ENCODE data around the gene SNAI3.

The SNAI3 gene

GRCh38 chr16:88706229-88706964 is 20.1 kb upstream of the SNAI3 start, which contains the start of the genes CTU2 and RNF166:
Gene CTU2, plus strand, starts transcription at chr16:88706503. Its CDS starts 28 bp downstream, at chr16:88706531.
Gene RNF166, minus strand, starts transcription at chr16:88706408. Its CDS starts 83 bp downstream, at chr16:88706325.
- peak; percentile 83 to 98 (median 87) for DNase-seq
- intact Hi-C loops (cut with DNase I) = loop anchor here (2.0 kb wide), 1 partner anchor 510 kb away; the partner anchor contains the start of gene ZNF778

DNA sequence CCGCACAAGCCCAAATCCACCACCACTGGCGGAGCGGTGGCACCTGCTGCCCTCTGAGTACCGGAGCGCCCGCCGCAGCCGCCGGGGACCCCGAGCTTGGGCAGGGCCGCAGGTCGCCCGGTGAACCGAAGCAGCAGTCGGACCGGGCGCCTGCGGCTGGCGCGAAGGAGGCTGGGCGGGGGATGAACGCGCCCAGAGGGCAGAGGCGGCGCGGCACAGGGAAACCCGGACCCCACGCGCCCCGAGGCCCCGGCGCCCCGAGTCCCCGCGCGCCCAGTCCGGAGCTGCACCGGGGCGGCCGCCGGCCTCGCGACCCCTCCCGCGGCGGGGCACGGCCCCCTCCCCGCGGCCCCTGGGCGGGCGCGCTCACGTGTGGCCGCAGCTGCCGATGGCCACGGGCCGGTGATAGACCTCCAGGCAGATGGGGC is 19.5 kb upstream of the SNAI3 start:
- DNase-seq = no peak
- intact Hi-C loops (cut with DNase I) = loop anchor here (2.0 kb wide), 1 partner anchor 511 kb away; the partner anchor contains the start of gene ZNF778

DNA sequence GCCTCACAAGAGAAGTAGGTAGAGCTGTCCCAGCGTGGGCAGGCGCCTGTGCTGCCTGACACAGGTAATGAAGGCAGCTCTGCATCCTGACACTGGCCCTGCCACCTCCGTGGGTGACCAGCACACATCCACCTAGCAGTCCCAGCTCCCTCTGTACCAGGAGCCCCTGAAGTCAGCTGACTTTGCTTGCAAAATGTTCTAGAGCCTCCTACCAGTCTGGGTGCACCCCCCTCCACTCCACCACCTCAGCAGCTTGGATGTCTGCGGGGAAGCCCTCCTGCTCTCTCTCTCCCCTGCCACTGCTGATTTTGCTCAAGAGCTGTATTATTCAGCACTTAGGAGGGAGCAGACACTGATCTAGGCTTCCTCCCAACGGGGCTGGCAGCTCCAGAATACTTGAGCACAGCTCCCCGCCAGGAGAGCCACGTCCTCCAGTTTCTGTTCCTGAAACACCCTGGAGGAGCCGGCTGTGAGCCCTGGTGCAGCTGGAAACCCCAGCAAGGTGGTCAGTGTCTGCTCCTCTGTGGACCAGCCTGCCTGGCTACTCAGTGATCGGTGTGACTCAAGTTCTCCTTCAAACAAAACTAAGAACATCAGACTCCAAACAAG is 18.9 kb upstream of the SNAI3 start:
- DNase-seq = no peak
- intact Hi-C loops (cut with DNase I) = no loop called here

DNA sequence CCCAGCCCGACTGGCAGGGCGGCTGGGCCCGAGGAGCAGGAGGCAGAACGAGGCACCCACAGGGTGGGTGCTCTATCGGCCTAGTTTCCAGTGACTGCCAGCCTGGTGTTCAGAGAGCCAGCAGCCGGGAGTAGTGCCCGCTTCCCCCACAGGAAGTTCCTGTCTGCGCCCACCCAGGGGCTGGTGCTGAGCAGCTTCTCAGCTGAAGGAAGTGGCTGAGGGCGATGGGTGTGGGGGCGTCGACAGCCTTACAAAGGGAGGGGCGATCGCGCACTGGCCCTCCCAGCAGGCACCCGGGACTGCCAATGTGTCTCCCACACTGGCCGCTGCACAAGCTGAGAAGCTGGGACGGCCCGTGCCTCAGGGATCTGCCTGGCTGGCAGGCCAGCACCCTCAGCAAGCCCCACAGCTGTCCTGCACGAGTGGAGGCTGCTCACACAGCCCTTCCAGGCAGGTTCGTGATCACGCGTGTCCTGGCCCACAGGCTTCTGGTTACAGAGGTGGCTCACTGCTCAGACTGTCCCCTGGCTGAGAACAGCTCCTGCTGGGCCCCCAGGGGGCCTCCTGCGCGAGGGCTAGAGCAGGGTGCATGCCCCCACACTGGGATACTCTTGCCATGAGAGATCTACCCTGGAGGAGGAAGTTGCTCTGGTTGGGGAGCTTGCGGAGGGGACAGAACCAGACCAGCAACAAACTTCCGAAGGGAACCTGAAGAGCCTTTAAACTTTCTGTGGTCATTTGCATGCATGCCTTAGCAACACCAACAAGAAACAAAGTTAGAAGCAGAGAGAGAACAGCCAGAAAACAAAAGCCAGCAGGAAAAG is 17.4 kb upstream of the SNAI3 start:
- DNase-seq = peak in 5 of 10 donors; percentile 39 to 92 (median 57)
- intact Hi-C loops (cut with DNase I) = no loop called here

- intact Hi-C loops (cut with DNase I) = no loop called here
- DNase-seq = no peak
Observed at GRCh38 chr16:88702371-88703210, 16.3 kb upstream of the SNAI3 start.

- no peak for DNase-seq
- intact Hi-C loops (cut with DNase I) = no loop called here
Observed at GRCh38 chr16:88701581-88702370, 15.5 kb upstream of the SNAI3 start.

GRCh38 chr16:88700636-88701482 is 14.6 kb upstream of the SNAI3 start:
- DNase-seq = peak in 8 of 10 donors; percentile 27 to 93 (median 55)
- intact Hi-C loops (cut with DNase I) = no loop called here

- DNase-seq = no peak
- intact Hi-C loops (cut with DNase I) = no loop called here
Observed at GRCh38 chr16:88700322-88700635, 14.0 kb upstream of the SNAI3 start.

- no peak for DNase-seq
- intact Hi-C loops (cut with DNase I) = no loop called here
Observed at GRCh38 chr16:88699180-88699579, 12.9 kb upstream of the SNAI3 start.

- intact Hi-C loops (cut with DNase I) = no loop called here
- no peak for DNase-seq
Observed at GRCh38 chr16:88698646-88699045, 12.3 kb upstream of the SNAI3 start.

GRCh38 chr16:88697831-88698615 is 11.7 kb upstream of the SNAI3 start:
- intact Hi-C loops (cut with DNase I) = no loop called here
- no peak for DNase-seq

DNA sequence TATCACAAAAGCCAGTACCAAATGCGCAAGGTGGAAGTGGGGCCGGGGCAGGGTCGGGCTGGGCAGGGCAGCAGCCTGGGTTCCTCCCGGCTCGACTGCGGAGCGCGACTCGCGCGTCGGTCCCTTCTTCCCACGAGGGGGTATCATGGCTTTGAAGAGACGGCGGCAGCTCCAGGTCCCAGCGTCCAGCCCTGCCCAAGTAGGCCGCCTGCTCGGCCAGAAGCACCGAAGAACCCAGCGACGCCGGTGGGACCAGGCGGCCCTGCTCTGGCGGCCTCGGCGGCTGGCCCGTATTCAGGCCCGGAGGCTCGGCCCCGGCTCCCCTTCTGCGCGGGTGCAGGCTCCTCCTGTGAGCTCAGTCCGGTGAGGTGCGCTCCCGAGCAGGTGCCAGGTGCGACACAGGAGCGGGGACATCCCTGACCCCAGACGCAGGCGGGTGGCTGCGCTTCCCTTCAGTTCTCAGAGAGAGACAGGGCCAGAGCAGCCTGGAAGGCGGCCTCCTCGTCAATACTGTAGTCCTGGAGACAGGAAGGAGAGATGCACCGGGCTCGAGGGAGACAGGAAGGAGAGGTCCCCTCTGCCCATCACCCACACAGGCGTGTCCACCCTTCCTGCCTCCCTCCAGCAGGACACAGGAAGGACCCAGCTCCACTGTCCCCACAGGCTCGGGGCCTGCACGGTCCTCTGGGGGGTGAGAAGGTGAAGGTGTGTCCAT is 11.0 kb upstream of the SNAI3 start:
- DNase-seq = no peak
- intact Hi-C loops (cut with DNase I) = no loop called here

DNA sequence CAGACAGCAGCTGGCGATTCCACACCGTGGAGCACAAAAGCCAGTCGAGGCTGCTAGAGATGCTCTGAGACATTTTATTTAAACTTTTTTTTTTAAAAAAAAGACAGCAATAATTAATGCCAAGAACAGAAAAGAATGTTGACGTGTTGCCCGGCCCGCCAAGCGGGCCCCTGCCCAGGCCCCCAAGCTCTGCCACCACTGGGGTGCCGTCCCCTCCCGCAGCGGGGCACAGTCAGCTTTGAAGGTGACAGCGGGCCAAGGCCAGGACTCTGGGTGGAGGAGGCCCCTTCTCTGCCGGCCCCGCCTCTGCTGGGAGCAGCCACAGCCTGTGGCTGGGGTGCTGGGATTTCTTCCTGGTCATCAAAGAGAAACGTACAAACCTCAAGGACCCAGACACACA is 10.1 kb upstream of the SNAI3 start:
- intact Hi-C loops (cut with DNase I) = no loop called here
- DNase-seq = no peak

DNA sequence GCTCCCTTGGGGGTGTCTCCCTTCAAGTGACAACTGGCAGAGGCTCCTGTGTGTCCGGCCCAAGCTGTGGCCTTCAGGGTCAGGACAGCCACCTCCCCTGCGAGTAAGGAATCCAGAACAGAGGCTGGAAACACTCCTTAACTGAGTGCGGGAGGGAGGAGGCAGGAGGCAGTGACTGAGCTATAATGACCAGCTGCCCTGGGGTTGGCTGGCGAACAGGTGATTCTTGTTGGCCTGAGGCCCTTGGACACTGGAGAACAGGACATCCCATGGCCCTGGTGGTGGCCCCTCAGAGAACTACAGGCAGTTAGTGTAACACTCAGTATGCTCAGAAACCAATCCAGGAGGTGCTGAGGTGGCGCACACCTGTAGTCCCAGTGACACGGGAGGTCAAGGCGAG is 9.4 kb upstream of the SNAI3 start:
- no peak for DNase-seq
- intact Hi-C loops (cut with DNase I) = no loop called here

DNA sequence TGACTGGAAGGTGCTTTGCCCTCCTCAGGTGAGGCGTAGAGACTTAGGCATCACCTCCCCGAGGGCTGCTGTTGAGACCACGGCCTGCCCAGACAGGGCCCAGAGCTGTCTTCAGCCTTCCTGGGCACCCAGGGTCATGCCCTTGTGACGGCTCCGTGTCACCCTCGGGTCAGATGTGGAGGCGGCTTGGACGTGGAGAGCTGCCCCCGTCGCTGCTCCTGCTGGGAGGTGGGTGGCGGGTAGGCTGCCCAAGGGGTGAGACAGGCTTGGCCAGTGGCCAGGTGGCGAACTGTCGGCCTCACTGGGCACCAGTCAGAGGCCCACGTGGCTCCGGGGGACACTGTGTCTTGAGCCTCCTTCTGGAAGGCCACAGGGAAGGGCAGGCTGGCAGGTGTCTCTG is 8.9 kb upstream of the SNAI3 start:
- intact Hi-C loops (cut with DNase I) = no loop called here
- DNase-seq = no peak

- intact Hi-C loops (cut with DNase I) = no loop called here
- DNase-seq = no peak
Observed at GRCh38 chr16:88694221-88695087, 8.1 kb upstream of the SNAI3 start.
